MM.1S (cell line): ENCODE data around the gene KCNIP1.

Source experiments
- EZH2 ChIP-seq: fragments of 300-600 bp; sonication (generic); optimal IDR thresholded peaks from 2 replicates; pipeline ENCODE3; 2017; ENCODE audit warnings: low read depth, mild to moderate bottlenecking, antibody characterized with exemption, low read length, mixed read lengths
- TF ChIP-seq, protein P1 (sequence below): fragments of 300-600 bp; sonication (generic); IDR thresholded peaks from 2 replicates; pipeline ENCODE4 v1.5.1; 2016; ENCODE audit warnings: antibody characterized with exemption, low read length, mixed read lengths

DNA sequence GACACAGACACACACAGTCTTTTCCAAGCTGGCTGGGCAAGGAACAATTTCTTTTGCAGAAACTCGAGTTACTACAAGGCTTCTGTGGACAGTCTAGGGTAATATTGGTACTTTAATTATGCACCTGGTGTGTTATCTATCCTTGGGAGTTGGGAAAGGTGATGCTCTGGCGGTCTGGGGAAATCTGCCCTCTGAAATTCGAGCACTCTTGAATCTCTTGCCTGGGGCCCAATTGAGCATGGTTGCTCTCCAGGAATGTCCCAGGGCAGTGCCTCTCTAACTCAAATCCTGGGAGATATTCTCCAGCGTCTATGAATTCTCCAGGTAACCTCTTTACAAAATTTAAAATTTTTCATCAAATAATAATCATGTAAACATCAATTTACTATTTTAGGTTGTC lies 69.3 kb downstream of the KCNIP1 start:
- TF ChIP-seq, protein P1, sequence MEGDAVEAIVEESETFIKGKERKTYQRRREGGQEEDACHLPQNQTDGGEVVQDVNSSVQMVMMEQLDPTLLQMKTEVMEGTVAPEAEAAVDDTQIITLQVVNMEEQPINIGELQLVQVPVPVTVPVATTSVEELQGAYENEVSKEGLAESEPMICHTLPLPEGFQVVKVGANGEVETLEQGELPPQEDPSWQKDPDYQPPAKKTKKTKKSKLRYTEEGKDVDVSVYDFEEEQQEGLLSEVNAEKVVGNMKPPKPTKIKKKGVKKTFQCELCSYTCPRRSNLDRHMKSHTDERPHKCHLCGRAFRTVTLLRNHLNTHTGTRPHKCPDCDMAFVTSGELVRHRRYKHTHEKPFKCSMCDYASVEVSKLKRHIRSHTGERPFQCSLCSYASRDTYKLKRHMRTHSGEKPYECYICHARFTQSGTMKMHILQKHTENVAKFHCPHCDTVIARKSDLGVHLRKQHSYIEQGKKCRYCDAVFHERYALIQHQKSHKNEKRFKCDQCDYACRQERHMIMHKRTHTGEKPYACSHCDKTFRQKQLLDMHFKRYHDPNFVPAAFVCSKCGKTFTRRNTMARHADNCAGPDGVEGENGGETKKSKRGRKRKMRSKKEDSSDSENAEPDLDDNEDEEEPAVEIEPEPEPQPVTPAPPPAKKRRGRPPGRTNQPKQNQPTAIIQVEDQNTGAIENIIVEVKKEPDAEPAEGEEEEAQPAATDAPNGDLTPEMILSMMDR, result no peak
- no peak for TF ChIP-seq EZH2
